ENCODE measurements around the gene SOX11.
"Not testable (repeated sequence)": the region's sequence is repeated elsewhere in the genome, so short reads cannot be mapped to it uniquely, and the experiment has no call there.

Gene SOX11

GRCh38 chr2:5691985-5692529 is at the start of gene SOX11:
TSS of gene SOX11 (plus strand) at chr2:5692384. CDS start at chr2:5692722, 338 bp downstream.
- DNase-seq: no peak

- not testable (repeated sequence) for DNase-seq
These were observed 39.5 kb upstream of the SOX11 start for GRCh38 chr2:5652734-5653133.

GRCh38 chr2:5653756-5654155 is 38.4 kb upstream of the SOX11 start:
- not testable (repeated sequence) for DNase-seq

- DNase-seq: no peak
These were observed 35.0 kb upstream of the SOX11 start for GRCh38 chr2:5657231-5657630.

GRCh38 chr2:5660591-5660990 is 31.6 kb upstream of the SOX11 start:
- DNase-seq: no peak

GRCh38 chr2:5661362-5661761 is 30.8 kb upstream of the SOX11 start:
- no peak for DNase-seq

GRCh38 chr2:5664278-5664681 is 27.9 kb upstream of the SOX11 start:
- DNase-seq: no peak

GRCh38 chr2:5665066-5665465 is 27.1 kb upstream of the SOX11 start:
- DNase-seq: no peak

- no peak for DNase-seq
These were observed 25.4 kb upstream of the SOX11 start for GRCh38 chr2:5666798-5667197.

GRCh38 chr2:5667655-5668054 is 24.5 kb upstream of the SOX11 start:
- DNase-seq: not testable (repeated sequence)

GRCh38 chr2:5668682-5669250 is 23.4 kb upstream of the SOX11 start:
- no peak for DNase-seq

GRCh38 chr2:5672749-5673144 is 19.4 kb upstream of the SOX11 start:
- no peak for DNase-seq

- no peak for DNase-seq
These were observed 18.8 kb upstream of the SOX11 start for GRCh38 chr2:5673145-5674025.

GRCh38 chr2:5674026-5674340 is 18.2 kb upstream of the SOX11 start:
- no peak for DNase-seq

- DNase-seq: no peak
These were observed 15.1 kb upstream of the SOX11 start for GRCh38 chr2:5677133-5677532.

GRCh38 chr2:5683471-5683870 is 8.7 kb upstream of the SOX11 start:
- no peak for DNase-seq

- DNase-seq: no peak
These were observed 7.0 kb upstream of the SOX11 start for GRCh38 chr2:5685225-5685624.

- DNase-seq: no peak
These were observed 6.1 kb upstream of the SOX11 start for GRCh38 chr2:5686068-5686467.

GRCh38 chr2:5686536-5686935 is 5.6 kb upstream of the SOX11 start:
- DNase-seq: no peak

GRCh38 chr2:5689750-5690149 is 2.4 kb upstream of the SOX11 start:
- DNase-seq: no peak

GRCh38 chr2:5690286-5690685 is 1.9 kb upstream of the SOX11 start:
- DNase-seq: no peak

- no peak for DNase-seq
These were observed 1.4 kb upstream of the SOX11 start for GRCh38 chr2:5690718-5691220.

- DNase-seq: no peak
These were observed 781 bp upstream of the SOX11 start for GRCh38 chr2:5691221-5691984.

Data from HCEC 1CT (cell line).